ENCODE results near the gene HTT-AS. TPM values are rescaled to one million over a fixed set of nuclear protein-coding genes. Genes with fewer than 3 reads are reported as not detected.

Gene HTT-AS
- total and polyA plus RNA-seq, 2 of the 13 experiments (the other 11 are each of a cell fraction or from before 2014, with no cell fraction given): not detected

GRCh38 chr4:3073158-3074077 is 920 bp downstream of the HTT-AS start (continued):
- no peak for TF ChIP-seq E2F2 (CRISPR knock-in tag; IDR thresholded peaks at IDR 0.05; ENCODE audit: borderline replicate concordance)
- TF ChIP-seq POLR2AphosphoS2 (IDR thresholded peaks at IDR 0.05; ENCODE audit: low read depth, low read length): no peak
- TF ChIP-seq, protein P1, sequence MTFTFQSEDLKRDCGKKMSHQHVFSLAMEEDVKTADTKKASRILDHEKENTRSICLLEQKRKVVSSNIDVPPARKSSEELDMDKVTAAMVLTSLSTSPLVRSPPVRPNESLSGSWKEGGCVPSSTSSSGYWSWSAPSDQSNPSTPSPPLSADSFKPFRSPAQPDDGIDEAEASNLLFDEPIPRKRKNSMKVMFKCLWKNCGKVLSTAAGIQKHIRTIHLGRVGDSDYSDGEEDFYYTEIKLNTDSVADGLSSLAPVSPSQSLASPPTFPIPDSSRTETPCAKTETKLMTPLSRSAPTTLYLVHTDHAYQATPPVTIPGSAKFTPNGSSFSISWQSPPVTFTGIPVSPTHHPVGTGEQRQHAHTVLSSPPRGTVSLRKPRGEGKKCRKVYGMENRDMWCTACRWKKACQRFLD (CRISPR knock-in tag; IDR thresholded peaks at IDR 0.05; ENCODE audit: borderline replicate concordance): no peak
- TF ChIP-seq, protein P2, sequence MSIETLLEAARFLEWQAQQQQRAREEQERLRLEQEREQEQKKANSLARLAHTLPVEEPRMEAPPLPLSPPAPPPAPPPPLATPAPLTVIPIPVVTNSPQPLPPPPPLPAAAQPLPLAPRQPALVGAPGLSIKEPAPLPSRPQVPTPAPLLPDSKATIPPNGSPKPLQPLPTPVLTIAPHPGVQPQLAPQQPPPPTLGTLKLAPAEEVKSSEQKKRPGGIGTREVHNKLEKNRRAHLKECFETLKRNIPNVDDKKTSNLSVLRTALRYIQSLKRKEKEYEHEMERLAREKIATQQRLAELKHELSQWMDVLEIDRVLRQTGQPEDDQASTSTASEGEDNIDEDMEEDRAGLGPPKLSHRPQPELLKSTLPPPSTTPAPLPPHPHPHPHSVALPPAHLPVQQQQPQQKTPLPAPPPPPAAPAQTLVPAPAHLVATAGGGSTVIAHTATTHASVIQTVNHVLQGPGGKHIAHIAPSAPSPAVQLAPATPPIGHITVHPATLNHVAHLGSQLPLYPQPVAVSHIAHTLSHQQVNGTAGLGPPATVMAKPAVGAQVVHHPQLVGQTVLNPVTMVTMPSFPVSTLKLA (IDR thresholded peaks at IDR 0.05): no peak
- TF ChIP-seq CHD2 (IDR thresholded peaks at IDR 0.05; ENCODE audit: low read depth, low read length): no peak
- TF ChIP-seq ZNF546 (CRISPR knock-in tag; conservative IDR thresholded peaks at IDR 0.05): no peak
- TF ChIP-seq, protein P3, sequence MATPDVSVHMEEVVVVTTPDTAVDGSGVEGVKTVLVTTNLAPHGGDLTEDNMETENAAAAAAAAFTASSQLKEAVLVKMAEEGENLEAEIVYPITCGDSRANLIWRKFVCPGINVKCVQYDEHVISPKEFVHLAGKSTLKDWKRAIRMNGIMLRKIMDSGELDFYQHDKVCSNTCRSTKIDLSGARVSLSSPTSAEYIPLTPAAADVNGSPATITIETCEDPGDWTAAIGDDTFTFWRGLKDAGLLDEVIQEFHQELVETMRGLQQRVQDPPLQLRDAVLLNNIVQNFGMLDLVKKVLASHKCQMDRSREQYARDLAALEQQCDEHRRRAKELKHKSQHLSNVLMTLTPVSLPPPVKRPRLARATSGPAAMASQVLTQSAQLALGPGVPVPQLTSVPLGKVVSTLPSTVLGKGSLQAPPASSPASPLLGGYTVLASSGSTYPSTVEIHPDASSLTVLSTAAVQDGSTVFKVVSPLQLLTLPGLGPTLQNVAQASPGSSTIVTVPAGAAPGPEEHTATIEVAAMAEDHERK (CRISPR knock-in tag; IDR thresholded peaks at IDR 0.05; ENCODE audit: low read depth): no peak
- TF ChIP-seq, protein P4, sequence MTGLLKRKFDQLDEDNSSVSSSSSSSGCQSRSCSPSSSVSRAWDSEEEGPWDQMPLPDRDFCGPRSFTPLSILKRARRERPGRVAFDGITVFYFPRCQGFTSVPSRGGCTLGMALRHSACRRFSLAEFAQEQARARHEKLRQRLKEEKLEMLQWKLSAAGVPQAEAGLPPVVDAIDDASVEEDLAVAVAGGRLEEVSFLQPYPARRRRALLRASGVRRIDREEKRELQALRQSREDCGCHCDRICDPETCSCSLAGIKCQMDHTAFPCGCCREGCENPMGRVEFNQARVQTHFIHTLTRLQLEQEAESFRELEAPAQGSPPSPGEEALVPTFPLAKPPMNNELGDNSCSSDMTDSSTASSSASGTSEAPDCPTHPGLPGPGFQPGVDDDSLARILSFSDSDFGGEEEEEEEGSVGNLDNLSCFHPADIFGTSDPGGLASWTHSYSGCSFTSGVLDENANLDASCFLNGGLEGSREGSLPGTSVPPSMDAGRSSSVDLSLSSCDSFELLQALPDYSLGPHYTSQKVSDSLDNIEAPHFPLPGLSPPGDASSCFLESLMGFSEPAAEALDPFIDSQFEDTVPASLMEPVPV (CRISPR knock-in tag; IDR thresholded peaks at IDR 0.05): 0 out of 2 replicates have a peak, but pooled peaks have one; percentile 23
- 0 out of 2 replicates have a peak, but pooled peaks have one; percentile 73 for TF ChIP-seq ZNF333 (CRISPR knock-in tag; IDR thresholded peaks at IDR 0.05; ENCODE audit: borderline replicate concordance)
- TF ChIP-seq MED8 (CRISPR knock-in tag; IDR thresholded peaks at IDR 0.05; ENCODE audit: insufficient replicate concordance): peak; percentile 23
- TF ChIP-seq ZNF292 (CRISPR knock-in tag; IDR thresholded peaks at IDR 0.05; ENCODE audit: borderline replicate concordance, low read depth): no peak
- no peak for TF ChIP-seq ZNF766 (CRISPR knock-in tag; IDR thresholded peaks at IDR 0.05; ENCODE audit: borderline replicate concordance)
- TF ChIP-seq ZNF615 (CRISPR knock-in tag; IDR thresholded peaks at IDR 0.05; ENCODE audit: borderline replicate concordance): no peak
- peak; percentile 60; the same call in 1 of the 2 replicates for TF ChIP-seq NRL (CRISPR knock-in tag; IDR thresholded peaks at IDR 0.05; ENCODE audit: borderline replicate concordance)
- TF ChIP-seq, protein P5, sequence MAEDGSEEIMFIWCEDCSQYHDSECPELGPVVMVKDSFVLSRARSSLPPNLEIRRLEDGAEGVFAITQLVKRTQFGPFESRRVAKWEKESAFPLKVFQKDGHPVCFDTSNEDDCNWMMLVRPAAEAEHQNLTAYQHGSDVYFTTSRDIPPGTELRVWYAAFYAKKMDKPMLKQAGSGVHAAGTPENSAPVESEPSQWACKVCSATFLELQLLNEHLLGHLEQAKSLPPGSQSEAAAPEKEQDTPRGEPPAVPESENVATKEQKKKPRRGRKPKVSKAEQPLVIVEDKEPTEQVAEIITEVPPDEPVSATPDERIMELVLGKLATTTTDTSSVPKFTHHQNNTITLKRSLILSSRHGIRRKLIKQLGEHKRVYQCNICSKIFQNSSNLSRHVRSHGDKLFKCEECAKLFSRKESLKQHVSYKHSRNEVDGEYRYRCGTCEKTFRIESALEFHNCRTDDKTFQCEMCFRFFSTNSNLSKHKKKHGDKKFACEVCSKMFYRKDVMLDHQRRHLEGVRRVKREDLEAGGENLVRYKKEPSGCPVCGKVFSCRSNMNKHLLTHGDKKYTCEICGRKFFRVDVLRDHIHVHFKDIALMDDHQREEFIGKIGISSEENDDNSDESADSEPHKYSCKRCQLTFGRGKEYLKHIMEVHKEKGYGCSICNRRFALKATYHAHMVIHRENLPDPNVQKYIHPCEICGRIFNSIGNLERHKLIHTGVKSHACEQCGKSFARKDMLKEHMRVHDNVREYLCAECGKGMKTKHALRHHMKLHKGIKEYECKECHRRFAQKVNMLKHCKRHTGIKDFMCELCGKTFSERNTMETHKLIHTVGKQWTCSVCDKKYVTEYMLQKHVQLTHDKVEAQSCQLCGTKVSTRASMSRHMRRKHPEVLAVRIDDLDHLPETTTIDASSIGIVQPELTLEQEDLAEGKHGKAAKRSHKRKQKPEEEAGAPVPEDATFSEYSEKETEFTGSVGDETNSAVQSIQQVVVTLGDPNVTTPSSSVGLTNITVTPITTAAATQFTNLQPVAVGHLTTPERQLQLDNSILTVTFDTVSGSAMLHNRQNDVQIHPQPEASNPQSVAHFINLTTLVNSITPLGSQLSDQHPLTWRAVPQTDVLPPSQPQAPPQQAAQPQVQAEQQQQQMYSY (CRISPR knock-in tag; IDR thresholded peaks at IDR 0.05): peak; percentile 44; the same call in 1 of the 2 replicates
- TF ChIP-seq SCMH1 (CRISPR knock-in tag; IDR thresholded peaks at IDR 0.05; ENCODE audit: borderline replicate concordance): no peak
